Measurements from ENCODE around the gene CD38.

DNA sequence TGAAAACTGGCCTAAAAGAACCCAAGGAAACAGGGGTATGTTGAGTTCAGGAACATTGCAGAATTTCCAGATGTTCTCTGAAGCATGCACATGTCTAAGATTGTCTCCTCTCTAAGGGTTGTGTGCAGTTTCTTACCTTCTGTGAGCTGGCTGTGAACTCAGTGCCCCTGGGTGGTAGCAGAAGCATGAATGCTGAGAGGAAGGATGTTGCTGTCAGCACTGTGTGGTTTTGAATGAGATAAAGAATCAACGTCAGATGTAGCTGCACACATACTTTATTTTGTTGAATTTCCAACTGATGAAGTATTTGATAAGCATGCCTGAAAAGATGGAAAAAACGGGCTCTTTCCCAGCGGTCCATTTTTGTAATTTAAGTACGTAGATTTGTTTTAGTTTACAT, 23.8 kb upstream of the CD38 start:
- TF ChIP-seq TAF1 (IDR thresholded peaks at IDR 0.05; ENCODE audit: low read depth, low read length) (no peak), POLR2AphosphoS5 (IDR thresholded peaks at IDR 0.05; ENCODE audit: low read depth, low read length) (no peak), SPI1 (IDR thresholded peaks at IDR 0.05; ENCODE audit: low read depth, low read length) (no peak), POLR2A (IDR thresholded peaks at IDR 0.05; ENCODE audit: low read depth, low read length) (no peak), POU2F2 (IDR thresholded peaks at IDR 0.05; ENCODE audit: low read depth, low read length) (no peak), PAX5 (IDR thresholded peaks at IDR 0.05; ENCODE audit: insufficient read depth, low read length, severe bottlenecking) (no peak)

Data from GM12891 (cell line).